C1 segment of cervical spinal cord (tissue), 14 donors: ENCODE results near the gene CBL.

Source experiments
- DNase-seq, 14 donors: peaks; one replicate each; lab custom pipeline; 2025; lab: John Stamatoyannopoulos, UW

The CBL gene

GRCh38 chr11:119309411-119309810 lies 103.3 kb downstream of the CBL start:
- no peak for DNase-seq

GRCh38 chr11:119309953-119310681 lies 104.0 kb downstream of the CBL start:
- no peak for DNase-seq

GRCh38 chr11:119310682-119311052 lies 104.5 kb downstream of the CBL start:
- DNase-seq: no peak

GRCh38 chr11:119314726-119315125 lies 108.6 kb downstream of the CBL start:
- no peak for DNase-seq

GRCh38 chr11:119315131-119316015 lies 109.2 kb downstream of the CBL start:
- peak in 10 of 14 donors; percentile 50 to 86 (median 73) for DNase-seq

- DNase-seq: peak in 12 of 14 donors; percentile 50 to 86 (median 72)
Observed at GRCh38 chr11:119316016-119316728, 110.0 kb downstream of the CBL start.

- DNase-seq: peak in 6 of 14 donors; percentile 31 to 70 (median 50)
Observed at GRCh38 chr11:119316729-119317591, 110.8 kb downstream of the CBL start, which contains the start of gene MCAM. Gene MCAM, minus strand, starts transcription at chr11:119317130. Its CDS starts 29 bp downstream, at chr11:119317101.

DNA sequence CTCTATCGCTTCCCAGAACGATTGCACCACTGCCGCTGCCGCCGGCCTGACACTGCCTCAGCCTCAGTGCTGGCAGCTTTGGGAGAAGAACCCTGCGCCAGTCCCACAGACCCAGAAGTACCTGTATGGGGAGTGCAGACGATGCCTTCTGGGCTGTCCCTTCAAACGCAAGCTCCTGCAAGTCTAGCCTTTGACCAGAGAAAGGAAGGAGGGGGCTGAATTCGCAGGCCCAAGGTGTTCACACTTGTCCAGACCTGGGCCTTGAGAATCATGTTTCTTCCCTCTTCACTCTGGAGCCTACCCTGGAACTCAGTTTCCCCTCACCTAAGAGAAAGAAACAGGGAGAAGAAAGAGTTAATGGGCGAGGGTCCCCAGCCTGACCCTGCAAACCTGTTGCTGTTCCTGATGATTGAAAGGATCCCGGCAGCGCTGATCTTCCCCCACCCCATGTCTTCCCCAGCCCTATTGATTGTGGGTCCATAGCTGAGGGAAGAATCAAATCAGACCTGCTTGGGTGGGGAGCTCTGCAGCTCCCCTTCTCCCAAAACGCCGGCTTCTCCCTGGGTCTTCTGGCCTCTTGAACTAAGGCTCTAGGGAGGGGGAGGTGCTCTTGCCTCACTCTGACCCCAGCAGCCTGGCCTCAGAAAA lies 111.6 kb downstream of the CBL start:
- peak in 1 of 14 donors; percentile 69 for DNase-seq

DNA sequence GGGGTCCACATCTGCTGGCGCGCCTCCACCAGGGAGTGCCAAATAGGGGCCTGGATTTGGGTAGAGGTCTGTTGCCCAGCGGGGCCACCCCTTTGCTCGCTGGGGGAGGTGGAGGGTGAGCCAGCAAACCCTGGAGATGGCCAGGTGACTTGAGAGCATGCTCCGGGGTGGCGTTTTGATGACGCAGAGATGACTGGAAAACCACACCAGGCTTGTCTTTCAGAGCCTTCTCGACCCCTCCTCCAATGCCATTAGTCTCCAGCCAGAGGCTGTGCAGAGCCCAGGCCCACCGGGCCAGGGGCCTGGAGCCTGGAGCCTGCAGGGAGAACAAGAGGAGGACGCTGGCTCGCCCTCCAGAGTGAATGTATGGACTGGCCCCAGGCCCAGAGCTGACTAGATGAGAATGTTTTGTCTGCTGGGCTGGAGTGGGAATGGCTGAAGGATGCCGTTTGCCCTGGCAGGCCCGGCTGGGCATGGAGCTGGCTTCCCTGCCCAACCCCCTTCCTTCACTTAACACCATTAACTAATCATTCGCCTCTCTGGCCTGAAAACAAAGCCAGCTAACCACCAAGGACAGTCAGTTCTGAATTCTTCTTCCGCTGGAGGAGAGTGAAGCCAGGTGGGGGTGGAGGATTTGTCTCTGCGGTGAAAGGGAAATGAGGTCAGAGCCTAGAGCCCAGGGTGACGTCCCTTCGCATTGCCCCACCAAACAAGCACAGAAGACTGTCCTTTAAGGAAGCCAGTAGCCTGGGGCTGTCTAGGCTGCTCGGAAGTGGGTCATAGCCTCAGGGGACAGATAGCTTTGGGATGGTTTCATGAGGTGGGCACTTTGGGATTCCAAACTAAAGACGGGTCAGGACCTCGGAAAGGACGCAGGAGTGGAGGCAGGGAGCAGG lies 112.3 kb downstream of the CBL start:
- peak in 5 of 14 donors; percentile 33 to 49 (median 39) for DNase-seq

- peak in 1 of 14 donors; percentile 36 for DNase-seq
Observed at GRCh38 chr11:119319136-119319699, 113.1 kb downstream of the CBL start.

- no peak for DNase-seq
Observed at GRCh38 chr11:119319700-119320239, 113.6 kb downstream of the CBL start.

DNA sequence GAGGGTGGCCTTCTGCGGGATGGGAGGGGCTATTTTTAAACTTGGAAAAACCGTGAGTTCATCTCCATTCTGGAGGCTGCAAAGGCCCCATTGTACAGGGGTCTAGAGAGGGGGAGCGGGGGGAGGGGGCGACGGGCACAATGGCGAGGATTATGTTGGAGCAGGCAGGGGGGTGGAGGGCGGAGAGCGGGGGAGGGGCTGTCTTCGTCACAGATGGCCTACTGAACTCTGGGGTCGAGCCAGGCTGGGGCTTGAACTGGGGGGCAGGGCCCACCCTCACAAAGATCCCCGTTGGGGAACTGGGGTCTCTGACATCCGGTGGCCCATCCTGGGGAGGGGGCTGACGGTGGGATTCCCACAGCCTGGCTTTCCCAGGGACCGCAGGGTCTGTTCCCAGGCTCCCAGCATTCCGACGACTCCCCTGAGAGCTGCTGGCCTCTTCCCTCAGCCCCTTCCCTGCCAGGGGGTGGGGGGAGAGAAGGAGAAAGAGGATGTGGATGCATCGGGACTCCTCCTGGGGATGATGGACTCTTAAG lies 114.2 kb downstream of the CBL start:
- peak in 9 of 14 donors; percentile 26 to 70 (median 56) for DNase-seq

DNA sequence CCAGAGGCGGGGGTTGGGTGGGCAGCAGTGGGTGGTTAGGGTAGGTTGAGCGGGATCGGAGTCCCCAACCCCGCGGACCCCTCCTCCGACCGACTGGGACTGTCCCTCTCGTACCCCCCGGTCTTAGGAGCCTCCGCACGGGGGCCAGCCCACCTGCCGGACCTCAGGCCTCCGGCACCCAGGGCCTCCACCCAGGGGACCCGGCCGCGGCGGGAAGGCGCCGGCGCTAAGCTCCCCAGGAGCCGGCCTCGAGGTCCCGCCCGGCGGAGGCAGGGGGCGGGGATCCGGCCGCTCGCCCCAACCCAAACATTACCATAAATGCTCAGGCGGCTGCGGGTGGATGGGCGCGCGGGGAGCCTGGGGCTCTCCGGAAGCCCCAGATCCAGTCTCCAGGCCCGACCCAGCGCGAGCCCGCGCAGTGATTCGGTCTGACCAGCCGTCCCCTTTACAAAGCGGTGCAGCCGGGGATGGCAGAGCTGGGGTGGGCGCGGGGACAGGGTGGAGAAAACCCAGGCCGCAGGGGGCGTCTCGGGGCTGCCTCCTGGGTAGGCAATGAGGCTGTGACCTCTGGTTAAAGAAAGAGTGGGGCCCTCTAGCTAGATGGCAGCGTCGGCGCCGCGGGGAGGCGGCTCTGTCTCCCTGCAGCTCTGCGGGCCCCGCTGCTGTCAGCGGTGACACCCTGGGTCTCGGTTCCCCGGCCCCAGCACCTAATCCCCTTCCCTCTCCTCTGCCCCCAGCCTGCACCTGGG lies 114.8 kb downstream of the CBL start:
- DNase-seq: peak in 6 of 14 donors; percentile 24 to 68 (median 54)

DNA sequence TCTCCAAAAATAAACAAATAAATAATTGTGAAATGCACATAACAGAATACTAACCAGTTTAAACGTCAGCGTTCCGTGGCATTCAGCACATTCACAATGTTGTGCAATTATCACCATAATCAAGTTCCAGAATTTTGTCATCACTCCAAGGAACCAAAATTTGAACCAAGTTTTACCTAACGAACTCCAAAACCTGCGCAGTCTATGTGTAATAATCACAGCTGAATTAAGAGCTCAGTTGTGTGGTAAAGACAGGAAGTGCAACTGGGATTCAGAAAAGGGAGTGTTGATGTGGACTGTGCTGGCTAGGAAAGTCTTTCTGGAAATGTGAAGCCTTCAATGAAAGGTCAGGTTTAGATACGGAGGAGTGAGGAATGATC lies 116.2 kb downstream of the CBL start:
- DNase-seq: no peak

GRCh38 chr11:119322921-119323531 lies 116.9 kb downstream of the CBL start:
- no peak for DNase-seq

- DNase-seq: peak in 10 of 14 donors; percentile 23 to 71 (median 52)
Observed at GRCh38 chr11:119323532-119324033, 117.4 kb downstream of the CBL start.

DNA sequence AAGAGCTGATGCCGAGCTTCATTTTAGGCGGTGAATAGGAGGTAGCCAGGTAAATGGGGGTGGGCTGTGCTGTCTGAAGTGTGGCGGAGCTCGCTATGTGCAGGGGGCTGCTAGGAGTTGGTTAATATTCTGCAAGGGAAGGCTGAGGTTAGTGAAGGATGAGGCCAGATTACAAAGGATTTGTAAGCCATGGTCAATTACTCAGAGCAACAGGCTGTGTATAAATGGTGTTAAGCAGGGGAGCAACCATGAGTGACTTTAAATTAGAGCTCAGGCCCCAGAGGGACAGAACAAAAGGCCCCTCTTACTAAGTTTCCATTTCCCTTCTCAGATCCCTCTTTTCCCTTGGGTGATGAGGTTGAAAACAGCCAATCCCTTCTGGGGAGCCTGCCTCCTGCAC lies 118.0 kb downstream of the CBL start:
- DNase-seq: no peak
